IPS DF 6.9 (cell line): Measurements from ENCODE around the gene MEGF10.

Experiments used
- DNase-seq: peaks from one replicate; pipeline ENCODE4 v3.0.0-alpha.2; 2013; ENCODE audit warnings: low read depth, low spot score
- H3K27ac ChIP-seq: one replicate; pipeline ENCODE4 v1.5.1; 2013; ENCODE audit warnings: low read length, control low read depth
- H3K27me3 ChIP-seq: 2 replicates; pipeline ENCODE4 v1.6.1; 2013; ENCODE audit warnings: mild to moderate bottlenecking, low read length; ENCODE audit not compliant: control insufficient read depth, insufficient read depth
- H3K36me3 ChIP-seq: 2 replicates; pipeline ENCODE4 v1.6.1; 2013; ENCODE audit warnings: low read length; ENCODE audit not compliant: control insufficient read depth, insufficient read depth
- H3K4me1 ChIP-seq: 2 replicates; pipeline ENCODE4 v1.6.1; 2013; ENCODE audit warnings: low read length; ENCODE audit not compliant: control insufficient read depth, insufficient read depth
- H3K4me3 ChIP-seq: 2 replicates; pipeline ENCODE4 v1.5.1; 2013; ENCODE audit warnings: mild to moderate bottlenecking, low read length
- H3K9me3 ChIP-seq: 2 replicates; pipeline ENCODE4 v1.6.1; 2013; ENCODE audit warnings: low read length, inconsistent platforms; ENCODE audit not compliant: control insufficient read depth, insufficient read depth
- WGBS: extraction: QIAGEN DNeasy Blood & Tissue Kit; methylation state at CpG from one replicate; pipeline ENCODE4 v1.1.7; 2013; ENCODE audit warnings: mixed read lengths, missing lambda C conversion rate; ENCODE audit not compliant: insufficient read length, insufficient coverage; 5-methylcytosine and 5-hydroxymethylcytosine counted together

Gene MEGF10

DNA sequence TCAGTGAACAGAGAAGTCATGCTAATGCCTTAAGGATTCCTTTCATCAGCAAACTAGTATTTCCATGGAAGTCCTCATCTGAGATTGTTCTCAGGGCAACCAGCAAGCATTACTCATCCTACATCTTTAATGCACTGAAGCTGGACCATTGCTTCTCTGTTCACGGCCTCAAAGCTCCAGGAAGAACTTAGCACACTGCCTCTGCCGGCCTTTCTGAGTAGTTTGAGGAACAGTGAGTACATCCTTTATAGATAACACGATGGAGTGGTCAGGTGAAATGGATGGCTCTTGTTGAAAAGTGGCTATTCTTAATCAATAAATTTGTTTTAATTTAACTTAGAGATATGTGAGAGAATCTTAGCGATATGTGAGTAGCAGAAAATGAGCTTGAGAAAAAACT is 35.8 kb downstream of the MEGF10 start:
- Histone ChIP-seq H3K9me3 (no peaks in the 10 kb centered on the region), H3K27ac (no peak overlapping the region), H3K4me3 (no peak overlapping the region), H3K27me3 (no peaks in the 10 kb centered on the region), H3K36me3 (no peaks in the 10 kb centered on the region), H3K4me1 (peaks cover 9% of the 10 kb centered on the region; the same call in 1 of the 2 replicates)
- DNase-seq, result no peak
- WGBS, result no CpG with 5 or more reads among the region's 4 CpGs

DNA sequence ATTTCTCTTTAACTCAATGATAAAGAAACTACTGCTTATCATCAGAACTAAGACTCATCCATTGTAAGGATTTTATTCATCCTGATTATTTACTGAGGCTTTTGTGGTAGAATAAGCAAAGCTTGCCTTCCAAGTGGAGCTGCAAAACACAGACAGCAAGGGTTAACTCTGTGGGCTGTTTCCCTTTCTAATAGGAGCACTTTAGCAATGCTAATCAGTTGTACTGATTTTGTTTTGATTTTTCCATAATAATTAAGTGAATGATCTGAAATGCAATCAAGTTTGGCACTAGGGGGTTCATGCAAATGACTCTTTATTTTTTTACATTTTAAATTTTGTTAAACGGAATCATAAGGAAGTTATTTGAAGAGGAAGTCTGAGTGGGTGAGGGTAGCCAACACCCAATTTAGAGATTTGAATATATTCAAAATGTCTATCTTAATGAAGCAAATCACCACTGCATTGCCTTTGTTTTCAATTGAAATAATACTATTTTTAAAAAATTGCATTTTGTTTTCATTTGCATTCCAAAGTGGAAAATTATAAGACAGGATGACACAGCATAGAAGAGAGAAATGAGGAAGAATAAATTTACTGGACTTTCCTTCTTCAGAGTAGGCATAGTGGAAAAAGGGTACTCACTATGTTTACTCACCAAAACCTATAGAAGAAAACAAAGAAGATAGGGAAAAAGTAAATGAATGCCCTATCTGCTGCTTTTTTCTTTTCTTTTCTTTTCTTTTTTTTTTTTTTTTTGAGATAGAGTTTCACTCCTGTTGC is 36.6 kb downstream of the MEGF10 start:
- no CpG with 5 or more reads among the region's 1 CpG for WGBS
- peaks cover 8% of the 10 kb centered on the region; the same call in 1 of the 2 replicates for H3K4me1 ChIP-seq
- DNase-seq, result no peak

GRCh38 chr5:127330116-127330515 is 39.5 kb downstream of the MEGF10 start:
- no peak overlapping the region for H3K4me3 ChIP-seq
- H3K4me1 ChIP-seq, result peaks cover 13% of the 10 kb centered on the region; the same call in 1 of the 2 replicates
- H3K9me3 ChIP-seq, result no peaks in the 10 kb centered on the region
- no peak for DNase-seq
- no peaks in the 10 kb centered on the region for H3K36me3 ChIP-seq
- no peak overlapping the region for H3K27ac ChIP-seq
- no CpG with 5 or more reads among the region's 3 CpGs for WGBS
- no peaks in the 10 kb centered on the region for H3K27me3 ChIP-seq

More for the DNA sequence above, 36.6 kb downstream of the MEGF10 start:
- Histone ChIP-seq H3K27me3 (no peaks in the 10 kb centered on the region), H3K36me3 (no peaks in the 10 kb centered on the region), H3K9me3 (no peaks in the 10 kb centered on the region), H3K27ac (no peak overlapping the region), H3K4me3 (no peak overlapping the region)

DNA sequence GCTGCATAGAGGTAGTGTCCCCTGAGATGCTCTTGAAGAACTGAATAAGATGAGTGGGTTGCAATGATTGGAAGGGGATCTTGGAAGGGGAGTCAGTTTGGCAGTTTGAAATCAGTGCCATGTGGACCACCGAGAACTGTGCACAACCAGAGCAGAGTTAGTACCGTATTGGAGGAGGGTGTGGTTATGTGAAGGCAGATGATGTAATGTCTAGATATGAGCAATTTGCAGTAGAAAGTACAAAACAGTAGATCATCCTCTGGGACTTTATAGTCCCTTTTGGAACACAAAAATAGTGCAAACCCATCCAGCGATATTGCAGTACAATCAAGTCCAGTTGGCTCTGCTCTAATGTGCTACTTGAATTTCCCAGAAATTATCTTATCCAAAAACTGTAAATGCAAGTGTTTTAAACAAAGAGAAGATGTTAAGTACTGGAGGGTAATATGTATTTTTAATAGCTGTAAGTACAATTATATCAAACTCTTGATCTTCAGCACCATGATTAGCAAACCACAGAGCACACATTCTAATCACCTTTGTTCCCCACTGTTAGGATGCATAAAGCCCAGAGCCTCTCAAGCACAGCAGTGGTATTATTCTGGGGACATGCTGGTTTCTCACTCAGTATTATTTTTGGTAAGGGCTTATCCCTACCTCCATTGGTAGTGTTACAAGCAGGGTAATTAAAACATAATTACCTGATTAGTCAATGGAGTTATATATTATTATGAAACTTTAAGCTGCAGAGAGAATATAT is 41.5 kb downstream of the MEGF10 start:
- no peaks in the 10 kb centered on the region for H3K9me3 ChIP-seq
- no peak for DNase-seq
- H3K4me1 ChIP-seq, result peaks cover 11% of the 10 kb centered on the region; the same call in 1 of the 2 replicates
- no peaks in the 10 kb centered on the region for H3K27me3 ChIP-seq
- H3K36me3 ChIP-seq, result no peaks in the 10 kb centered on the region
- no peak overlapping the region for H3K27ac ChIP-seq
- WGBS, result no CpG with 5 or more reads among the region's 3 CpGs
- H3K4me3 ChIP-seq, result no peak overlapping the region

GRCh38 chr5:127333483-127333882 is 42.9 kb downstream of the MEGF10 start:
- H3K27ac ChIP-seq, result no peak overlapping the region
- no CpG with 5 or more reads among the region's 3 CpGs for WGBS
- no peaks in the 10 kb centered on the region for H3K36me3 ChIP-seq
- H3K4me3 ChIP-seq, result no peak overlapping the region
- H3K4me1 ChIP-seq, result peaks cover 11% of the 10 kb centered on the region; the same call in 1 of the 2 replicates
- no peaks in the 10 kb centered on the region for H3K27me3 ChIP-seq
- no peak for DNase-seq
- H3K9me3 ChIP-seq, result no peaks in the 10 kb centered on the region

DNA sequence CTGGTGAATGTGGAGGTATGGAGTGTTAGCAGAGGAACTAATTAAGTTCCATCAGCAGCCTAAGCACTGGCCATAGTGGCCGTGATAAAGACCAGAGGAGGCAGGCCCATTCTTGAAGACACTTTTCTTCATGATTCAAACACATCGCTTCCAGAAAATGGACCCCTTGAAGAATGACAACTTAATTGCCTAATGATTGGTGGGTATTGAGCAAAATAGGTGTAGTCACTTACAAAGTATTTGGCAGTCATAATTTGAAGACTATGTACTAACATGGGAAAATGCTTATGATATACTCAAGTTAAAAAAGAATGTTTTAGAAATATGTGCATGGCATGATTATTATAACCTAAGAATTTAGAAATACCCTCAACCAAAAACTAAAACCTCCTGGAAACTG is 44.8 kb downstream of the MEGF10 start:
- H3K27me3 ChIP-seq, result no peaks in the 10 kb centered on the region
- no peak for DNase-seq
- no CpG with 5 or more reads among the region's 2 CpGs for WGBS
- H3K27ac ChIP-seq, result no peak overlapping the region
- peaks cover 9% of the 10 kb centered on the region; the same call in 1 of the 2 replicates for H3K4me1 ChIP-seq
- H3K4me3 ChIP-seq, result no peak overlapping the region
- H3K9me3 ChIP-seq, result no peaks in the 10 kb centered on the region
- no peaks in the 10 kb centered on the region for H3K36me3 ChIP-seq

GRCh38 chr5:127337876-127338275 is 47.3 kb downstream of the MEGF10 start:
- H3K4me3 ChIP-seq, result no peak overlapping the region
- H3K27me3 ChIP-seq, result no peaks in the 10 kb centered on the region
- H3K36me3 ChIP-seq, result no peaks in the 10 kb centered on the region; the same call in 1 of the 2 replicates
- no peaks in the 10 kb centered on the region for H3K9me3 ChIP-seq
- DNase-seq, result no peak
- H3K4me1 ChIP-seq, result peaks cover 9% of the 10 kb centered on the region; the same call in 1 of the 2 replicates
- no CpG with 5 or more reads among the region's 1 CpG for WGBS
- no peak overlapping the region for H3K27ac ChIP-seq

GRCh38 chr5:127338501-127338900 is 47.9 kb downstream of the MEGF10 start:
- Histone ChIP-seq H3K36me3 (no peaks in the 10 kb centered on the region; the same call in 1 of the 2 replicates), H3K27me3 (no peaks in the 10 kb centered on the region), H3K4me1 (peaks cover 5% of the 10 kb centered on the region; the same call in 1 of the 2 replicates), H3K27ac (no peak overlapping the region), H3K4me3 (no peak overlapping the region), H3K9me3 (no peaks in the 10 kb centered on the region)
- DNase-seq, result no peak
- WGBS, result 100% methylated on average over 1 of the region's 1 CpG

GRCh38 chr5:127340606-127341005 is 50.0 kb downstream of the MEGF10 start:
- Histone ChIP-seq H3K4me1 (peaks cover 4% of the 10 kb centered on the region; the same call in 1 of the 2 replicates), H3K27me3 (no peaks in the 10 kb centered on the region), H3K4me3 (no peak overlapping the region), H3K9me3 (no peaks in the 10 kb centered on the region), H3K36me3 (no peaks in the 10 kb centered on the region; the same call in 1 of the 2 replicates), H3K27ac (no peak overlapping the region)
- no CpG with 5 or more reads among the region's 4 CpGs for WGBS
- no peak for DNase-seq

DNA sequence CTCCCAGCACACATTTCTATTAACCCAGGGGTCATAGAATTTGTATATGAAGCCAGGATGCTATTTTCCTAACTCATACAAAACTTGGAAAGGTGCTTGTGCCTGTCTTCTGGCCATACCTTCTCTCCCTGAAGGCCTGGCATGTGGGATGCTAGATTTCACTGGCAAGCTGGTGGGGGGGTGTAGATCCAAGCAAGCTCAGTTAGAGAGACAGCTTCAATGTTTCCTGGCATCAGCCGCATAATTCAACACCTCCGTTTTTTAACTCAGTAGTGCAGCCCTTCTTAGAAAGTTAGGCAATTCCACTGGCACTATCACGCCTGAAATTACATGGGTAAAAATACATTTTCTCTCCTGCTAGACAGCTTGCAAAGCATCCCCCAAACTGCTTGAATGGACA is 51.8 kb downstream of the MEGF10 start:
- Histone ChIP-seq H3K27me3 (no peaks in the 10 kb centered on the region), H3K4me1 (peaks cover 4% of the 10 kb centered on the region; the same call in 1 of the 2 replicates), H3K4me3 (no peak overlapping the region), H3K36me3 (no peaks in the 10 kb centered on the region; the same call in 1 of the 2 replicates), H3K9me3 (no peaks in the 10 kb centered on the region), H3K27ac (no peak overlapping the region)
- DNase-seq, result no peak
- no CpG with 5 or more reads among the region's 3 CpGs for WGBS
